Measurements from ENCODE around the gene KCTD16. TPM values are rescaled to one million over a fixed set of nuclear protein-coding genes. Genes with fewer than 3 reads are reported as not detected.

Gene KCTD16
- polyA plus RNA-seq, 1 donor: 2.9 TPM

Other genes starting within 250 kb of the KCTD16 start
- gene YIPF5, start 214 bp upstream of the KCTD16 start, polyA plus RNA-seq (ENCODE audit: insufficient read length): 65.2 TPM